Activated T-helper 1 cell treated with anti-CD3 and anti-CD28 coated beads, Interleukin-12 subunit alpha, Interleukin-12 subunit beta, Interleukin-2, Interleukin-4 antibody, amounts not matched to agents 30 ng/mL and 10 ng/mL and 1 ng/mL, durations not matched to agents 14 hours and 24 hours and 36 hours (primary cell): Measurements from ENCODE around the gene CCDC50. TPM values are rescaled to one million over a fixed set of nuclear protein-coding genes. Genes with fewer than 3 reads are reported as not detected.
A peak's percentile ranks its signal among the peaks of the same experiment; 100 is the strongest.

Experiments used
- DNase-seq: peaks from one replicate; pipeline ENCODE4 v3.0.0; 2021; ENCODE audit warnings: low spot score
- H3K27ac Mint-ChIP-seq: one replicate; pipeline ENCODE4 v1.8.0; 2021; ENCODE audit warnings: mild to moderate bottlenecking, mixed read lengths
- H3K27me3 Mint-ChIP-seq: one replicate; pipeline ENCODE4 v1.8.0; 2022; ENCODE audit warnings: mild to moderate bottlenecking, moderate library complexity, mixed read lengths; ENCODE audit not compliant: insufficient read depth
- H3K36me3 Mint-ChIP-seq: one replicate; pipeline ENCODE4 v1.8.0; 2021; ENCODE audit warnings: low read depth, mixed read lengths
- H3K4me1 Mint-ChIP-seq: one replicate; pipeline ENCODE4 v1.8.0; 2021; ENCODE audit warnings: low read depth, mixed read lengths
- H3K4me3 Mint-ChIP-seq: one replicate; pipeline ENCODE4 v1.8.0; 2021; ENCODE audit warnings: mild to moderate bottlenecking, moderate library complexity, mixed read lengths
- H3K9me3 Mint-ChIP-seq: one replicate; pipeline ENCODE4 v1.8.0; 2021; ENCODE audit warnings: mixed read lengths
- intact Hi-C: fragments of 100-400 bp; cut with micrococcal nuclease; formaldehyde crosslinking; loops from one replicate; pipeline ENCODE4 v1.15.1; 2024
- total RNA-seq: library from RNA; stranded (reverse); gene quantifications from 2 replicates; pipeline ENCODE4 v1.2.3, GENCODE V29; 2022

The CCDC50 gene
- total RNA-seq, 1 donor from 2014 or later, result 36.1 TPM

DNA sequence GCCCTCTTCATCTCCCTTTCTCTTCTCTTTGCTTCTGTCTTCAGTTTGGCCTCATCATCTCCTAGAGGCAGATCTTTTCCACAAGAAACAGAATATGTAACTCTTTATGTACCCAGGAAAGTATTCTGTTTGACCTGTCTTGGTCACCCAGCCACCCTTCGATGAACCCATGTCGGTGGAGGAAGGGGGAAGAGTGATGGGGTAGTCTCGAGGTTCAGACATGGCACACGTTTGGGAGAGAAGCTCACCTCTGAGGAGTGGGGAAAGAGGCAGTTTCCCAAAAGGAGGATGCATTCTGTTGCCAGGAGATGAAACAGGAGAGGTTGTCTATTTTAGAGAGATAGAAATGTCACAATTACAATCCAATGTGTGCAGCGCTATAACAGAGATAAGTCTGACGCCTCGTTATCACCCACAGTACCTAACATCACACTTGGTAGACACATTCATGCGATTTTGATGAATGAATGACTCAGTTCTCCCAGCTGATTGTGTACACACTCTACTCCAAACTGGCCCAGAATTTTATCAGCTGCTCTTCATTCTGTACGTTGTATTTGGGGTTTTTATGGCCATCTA is 722 bp upstream of the CCDC50 start:
- intact Hi-C loops, result loop anchor here (2.0 kb wide), 1 partner anchor 84 kb away; no protein-coding TSS in a partner anchor
- peaks cover 29% of the 10 kb centered on the region for H3K4me1 Mint-ChIP-seq
- peaks cover 2% of the 10 kb centered on the region for H3K36me3 Mint-ChIP-seq

DNA sequence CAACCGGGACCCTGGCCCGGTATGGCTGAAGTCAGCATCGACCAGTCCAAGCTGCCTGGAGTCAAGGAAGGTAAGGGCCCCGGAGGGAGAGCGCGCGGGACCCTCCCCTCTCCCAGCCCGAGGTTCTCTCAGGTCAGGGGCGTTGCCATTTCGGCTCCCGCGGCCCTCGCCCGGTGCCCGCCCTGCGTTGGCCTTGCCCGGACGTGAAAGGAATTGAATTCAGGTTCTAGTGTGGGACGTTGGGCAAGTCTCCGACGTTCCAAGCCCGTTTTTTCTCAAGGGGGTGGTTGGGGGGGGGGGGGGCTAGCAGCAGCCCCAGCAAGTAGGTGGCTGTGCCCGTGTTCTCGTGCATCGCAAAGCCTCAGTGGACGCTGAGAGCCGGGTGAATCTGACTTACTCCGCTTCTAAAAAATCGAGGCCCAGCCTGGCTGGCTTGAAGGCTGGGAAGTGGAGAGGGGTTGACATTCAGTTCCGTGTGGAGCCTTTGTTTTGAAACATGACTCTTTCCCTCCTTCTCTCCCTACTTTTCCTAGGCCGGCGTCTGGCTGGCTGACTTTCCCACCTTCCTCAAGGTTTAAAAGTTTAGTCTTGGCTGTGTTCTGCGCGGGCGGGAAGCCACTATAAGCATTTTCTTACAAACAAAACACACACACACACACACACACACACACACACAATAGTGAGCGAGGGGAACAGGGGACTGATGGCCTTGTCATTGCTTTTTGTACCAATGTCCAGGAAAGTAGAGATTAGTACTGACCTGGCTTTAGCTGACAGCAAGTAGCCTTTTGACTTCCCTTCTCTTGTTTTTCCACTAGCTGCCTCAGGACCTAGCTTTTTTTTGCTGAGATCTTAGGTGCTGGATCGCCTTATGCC is 698 bp downstream of the CCDC50 start, which contains the start of gene UTS2B:
Gene UTS2B (minus strand): TSS at position 873 of the 876 bp plus-strand sequence. CDS start 48,337 bp downstream, outside the sequence.
- DNase-seq, result no peak
- Mint-ChIP-seq H3K4me3 (peak within 1 kb of the TSS; percentile 80), H3K9me3 (no peaks in the 10 kb centered on the region), H3K4me1 (peaks cover 39% of the 10 kb centered on the region), H3K36me3 (peaks cover 2% of the 10 kb centered on the region), H3K27me3 (peaks cover 11% of the 10 kb centered on the region), H3K27ac (peak within 1 kb of the TSS; percentile 74)
- intact Hi-C loops, result loop anchor here (1.0 to 10.0 kb wide), 4 partner anchors 8 to 815 kb away; partner anchors contain the start of gene IL1RAP

More for the DNA sequence above, 722 bp upstream of the CCDC50 start:
- no peak for DNase-seq
- Mint-ChIP-seq H3K27ac (peak overlapping the region; percentile 92), H3K4me3 (peak overlapping the region; percentile 85), H3K9me3 (no peaks in the 10 kb centered on the region), H3K27me3 (peaks cover 13% of the 10 kb centered on the region)

DNA sequence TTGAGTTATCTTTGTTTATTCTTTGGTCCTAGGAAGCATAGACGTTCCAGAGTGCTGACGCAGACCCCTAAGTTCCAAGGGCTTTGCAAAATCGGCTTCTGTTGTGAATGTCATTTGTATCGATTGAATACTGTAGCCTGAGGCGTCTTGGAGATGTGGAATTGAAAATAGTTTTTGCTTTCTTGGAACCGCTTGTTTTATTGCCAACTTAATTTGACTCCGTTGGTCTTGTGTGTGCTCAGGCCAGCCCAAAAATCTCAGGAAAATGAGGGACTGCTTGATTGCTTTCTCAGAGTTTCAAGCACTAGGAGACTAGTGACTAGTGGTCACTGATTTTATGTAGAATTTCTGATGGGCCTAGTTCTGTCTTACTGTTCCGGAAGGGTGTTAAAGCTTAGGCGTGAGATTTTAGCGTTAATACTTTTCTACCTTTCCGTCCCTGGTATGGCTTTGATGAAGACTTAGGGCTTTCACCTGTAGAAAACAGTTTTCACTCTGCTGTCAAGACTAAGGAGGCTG is 1.4 kb downstream of the CCDC50 start:
- DNase-seq, result no peak
- Mint-ChIP-seq H3K9me3 (no peaks in the 10 kb centered on the region), H3K36me3 (peaks cover 2% of the 10 kb centered on the region), H3K27me3 (peaks cover 11% of the 10 kb centered on the region), H3K4me1 (peaks cover 39% of the 10 kb centered on the region), H3K4me3 (peak overlapping the region; percentile 80), H3K27ac (peak overlapping the region; percentile 74)
- intact Hi-C loops, result loop anchor here (5.0 to 10.0 kb wide), 2 partner anchors 57 to 816 kb away; partner anchors contain the start of gene IL1RAP

DNA sequence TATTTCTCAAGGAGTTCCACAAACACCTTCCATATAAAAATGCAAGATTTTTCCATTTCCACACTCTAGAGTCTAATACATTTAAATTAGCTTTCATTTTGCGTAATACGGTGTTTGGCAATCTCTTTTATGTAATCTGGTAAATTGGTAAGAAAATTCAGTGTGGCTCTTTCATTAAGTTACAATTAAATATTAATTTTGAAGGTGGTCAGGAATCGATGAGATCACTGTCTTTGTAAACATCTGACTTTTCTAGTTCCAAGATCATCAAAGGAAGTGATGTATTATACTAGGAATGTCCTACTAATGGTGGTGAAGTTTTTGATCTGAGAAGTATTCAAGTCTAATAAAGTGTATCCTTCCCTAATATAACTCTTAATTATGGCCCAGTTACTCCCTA is 2.2 kb downstream of the CCDC50 start:
- peaks cover 2% of the 10 kb centered on the region for H3K36me3 Mint-ChIP-seq
- H3K27ac Mint-ChIP-seq, result no peak overlapping the region
- DNase-seq, result no peak
- intact Hi-C loops, result loop anchor here (5.0 to 10.0 kb wide), 2 partner anchors 56 to 817 kb away; partner anchors contain the start of gene IL1RAP
- H3K4me1 Mint-ChIP-seq, result peaks cover 39% of the 10 kb centered on the region
- H3K4me3 Mint-ChIP-seq, result peak overlapping the region; percentile 80
- peaks cover 11% of the 10 kb centered on the region for H3K27me3 Mint-ChIP-seq
- H3K9me3 Mint-ChIP-seq, result no peaks in the 10 kb centered on the region

DNA sequence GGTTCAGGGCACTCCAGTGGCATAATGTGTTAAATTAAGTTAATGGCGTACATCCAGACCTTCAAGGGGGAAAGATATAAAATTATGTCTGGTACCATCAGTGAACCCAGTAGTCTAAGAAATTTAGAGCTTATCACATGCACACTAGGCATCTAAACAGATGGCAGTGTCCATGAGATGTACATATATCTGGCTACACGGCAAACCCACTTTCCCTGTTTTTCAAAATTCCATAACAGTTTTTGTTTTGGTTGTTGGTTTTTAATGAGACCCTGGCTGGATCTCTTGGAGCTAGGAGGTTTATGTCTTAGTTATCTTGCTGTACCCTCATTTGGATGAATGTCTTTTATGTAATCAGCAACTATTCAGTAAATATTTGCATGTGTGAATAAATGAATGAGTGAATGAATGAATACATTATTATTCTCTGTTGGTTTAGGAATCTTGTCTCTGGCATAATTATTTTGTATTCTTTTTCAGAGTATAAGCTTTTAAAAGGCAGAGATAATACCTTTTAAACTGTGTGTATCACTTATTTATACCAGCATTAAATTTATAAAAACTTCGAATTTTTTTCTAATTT is 4.2 kb downstream of the CCDC50 start:
- Mint-ChIP-seq H3K27me3 (peaks cover 9% of the 10 kb centered on the region), H3K36me3 (peaks cover 2% of the 10 kb centered on the region), H3K4me3 (no peak overlapping the region)

DNA sequence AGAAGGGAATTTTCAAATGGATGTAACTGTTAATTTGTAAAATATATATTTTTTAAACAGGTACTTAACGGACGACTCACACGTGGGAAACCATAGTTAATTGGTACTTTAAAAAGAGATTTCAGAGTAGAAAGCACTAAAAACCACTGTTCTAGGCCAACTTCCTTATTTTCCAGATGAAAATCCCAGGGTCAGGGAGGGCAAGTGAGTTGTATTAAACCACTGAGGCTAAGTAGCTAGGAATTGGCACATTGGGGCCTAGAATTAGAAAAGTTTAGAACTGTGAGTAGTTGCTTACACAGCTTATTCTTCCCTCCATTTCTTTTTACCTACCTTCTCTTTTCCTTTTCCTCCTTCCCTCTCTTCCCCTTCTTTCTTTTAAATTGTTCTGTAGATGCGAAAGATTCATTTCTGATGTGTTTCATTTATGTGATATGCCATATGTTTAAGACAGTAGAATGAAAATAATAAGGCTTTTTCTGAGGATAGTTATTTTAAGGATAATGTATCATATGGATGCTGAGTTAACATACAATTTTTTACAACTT is 5.2 kb downstream of the CCDC50 start:
- H3K27me3 Mint-ChIP-seq, result peaks cover 8% of the 10 kb centered on the region
- peaks cover 40% of the 10 kb centered on the region for H3K4me1 Mint-ChIP-seq
- H3K36me3 Mint-ChIP-seq, result no peaks in the 10 kb centered on the region
- intact Hi-C loops, result loop anchor here (5.0 to 10.0 kb wide), 2 partner anchors 53 to 820 kb away; partner anchors contain the start of gene IL1RAP
- H3K4me3 Mint-ChIP-seq, result no peak overlapping the region
- H3K27ac Mint-ChIP-seq, result peak overlapping the region; percentile 78
- no peaks in the 10 kb centered on the region for H3K9me3 Mint-ChIP-seq
- DNase-seq, result no peak

More for the DNA sequence above, 4.2 kb downstream of the CCDC50 start:
- Mint-ChIP-seq H3K4me1 (peaks cover 45% of the 10 kb centered on the region), H3K9me3 (no peaks in the 10 kb centered on the region), H3K27ac (no peak overlapping the region)
- no peak for DNase-seq
- intact Hi-C loops, result loop anchor here (5.0 to 10.0 kb wide), 2 partner anchors 54 to 819 kb away; partner anchors contain the start of gene IL1RAP

DNA sequence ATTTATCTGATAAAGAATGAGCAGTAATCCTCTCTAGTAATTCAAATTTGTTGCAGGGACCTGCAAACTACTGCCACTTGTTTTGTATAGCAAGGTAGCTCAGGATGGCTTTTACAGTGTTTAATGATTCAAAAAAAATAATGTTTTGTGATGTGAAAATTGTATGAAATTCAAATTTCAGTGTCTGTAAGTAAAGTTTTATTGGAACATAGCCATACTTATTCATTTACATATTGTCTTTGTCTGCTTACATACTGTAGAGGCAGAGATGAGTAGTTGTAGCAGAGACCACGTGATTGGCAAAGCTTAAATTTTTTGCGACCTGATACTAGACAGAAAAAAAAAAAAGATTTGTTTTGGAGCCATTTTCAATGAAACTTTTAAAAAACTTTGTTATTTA is 7.6 kb downstream of the CCDC50 start:
- H3K4me3 Mint-ChIP-seq, result no peak overlapping the region
- peaks cover 27% of the 10 kb centered on the region for H3K4me1 Mint-ChIP-seq
- DNase-seq, result no peak
- H3K27ac Mint-ChIP-seq, result no peak overlapping the region
- intact Hi-C loops, result loop anchor here (5.0 to 10.0 kb wide), 2 partner anchors 40 to 822 kb away; partner anchors contain the start of gene IL1RAP
- H3K9me3 Mint-ChIP-seq, result no peaks in the 10 kb centered on the region
- H3K27me3 Mint-ChIP-seq, result peaks cover 1% of the 10 kb centered on the region
- no peaks in the 10 kb centered on the region for H3K36me3 Mint-ChIP-seq

DNA sequence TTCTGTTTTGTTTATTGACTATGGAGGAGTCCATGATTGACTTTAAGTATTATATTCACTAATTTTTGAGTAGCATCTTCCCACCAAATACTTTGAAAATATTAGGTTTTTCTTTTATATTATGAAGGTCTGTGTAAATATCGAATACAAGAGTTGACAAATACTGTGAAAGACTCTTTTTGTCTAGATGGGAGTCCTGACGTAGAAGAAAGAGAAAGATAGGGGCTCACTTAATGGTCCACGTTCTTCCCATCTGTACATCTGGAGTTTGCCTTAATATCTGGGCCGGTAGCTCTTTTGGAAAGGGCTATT is 8.9 kb downstream of the CCDC50 start:
- Mint-ChIP-seq H3K9me3 (no peaks in the 10 kb centered on the region), H3K4me3 (no peak overlapping the region), H3K27me3 (no peaks in the 10 kb centered on the region), H3K27ac (peak overlapping the region; percentile 40), H3K4me1 (peaks cover 21% of the 10 kb centered on the region), H3K36me3 (no peaks in the 10 kb centered on the region)
- intact Hi-C loops, result loop anchor here (1.0 to 10.0 kb wide), 4 partner anchors 9 to 823 kb away; partner anchors contain the start of genes CCDC50 and IL1RAP
- no peak for DNase-seq

DNA sequence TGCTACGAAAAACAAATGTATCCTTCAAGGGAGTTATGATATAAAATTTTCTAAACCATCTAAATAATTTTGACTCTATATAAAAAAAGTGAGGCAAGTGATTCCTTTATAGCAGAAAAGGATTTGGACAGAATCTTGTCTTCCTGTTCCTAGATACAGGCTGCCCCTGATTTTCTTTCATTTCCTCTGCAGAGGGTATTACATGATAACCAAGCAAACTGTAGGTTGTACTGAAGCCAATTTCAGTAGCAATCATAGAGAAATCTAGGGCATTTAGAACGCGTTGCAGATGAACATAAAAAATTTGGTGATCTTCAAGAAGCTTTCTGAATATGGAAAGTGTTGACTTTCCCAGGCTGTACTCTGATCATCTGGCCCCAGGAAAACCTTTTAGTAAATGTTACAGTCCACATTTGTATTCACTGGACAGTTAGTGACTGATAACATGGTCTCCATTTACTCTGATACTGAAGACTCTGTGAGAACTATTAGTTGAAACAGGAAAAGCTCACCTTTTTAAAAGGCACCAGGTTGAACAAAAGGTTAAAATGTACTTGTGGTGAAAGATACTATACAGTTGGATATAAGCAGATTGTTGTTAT is 10.2 kb downstream of the CCDC50 start:
- H3K27ac Mint-ChIP-seq, result no peak overlapping the region
- DNase-seq, result no peak
- H3K4me3 Mint-ChIP-seq, result no peak overlapping the region
- no peaks in the 10 kb centered on the region for H3K9me3 Mint-ChIP-seq
- no peaks in the 10 kb centered on the region for H3K36me3 Mint-ChIP-seq
- intact Hi-C loops, result loop anchor here (2.0 to 10.0 kb wide), 3 partner anchors 13 to 825 kb away; partner anchors contain the start of gene IL1RAP
- peaks cover 15% of the 10 kb centered on the region for H3K4me1 Mint-ChIP-seq
- no peaks in the 10 kb centered on the region for H3K27me3 Mint-ChIP-seq

DNA sequence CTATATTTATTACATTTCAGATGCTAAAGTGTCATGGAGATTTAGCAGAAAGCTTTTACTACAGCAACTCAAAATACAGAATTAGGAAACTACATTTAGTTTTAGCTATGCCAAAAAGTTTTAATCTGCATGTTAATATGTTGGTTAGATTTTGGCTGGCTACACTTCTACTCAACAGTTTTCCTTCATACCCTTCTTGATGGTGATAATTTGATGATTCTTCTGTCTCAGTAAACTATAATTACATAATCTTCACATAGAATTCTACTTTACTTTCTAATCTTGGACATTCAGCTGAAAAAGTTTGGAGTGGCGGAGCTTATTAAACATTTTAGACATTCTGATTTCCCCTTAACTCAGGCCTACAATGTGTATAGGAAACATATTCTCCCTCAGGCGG is 11.2 kb downstream of the CCDC50 start:
- H3K9me3 Mint-ChIP-seq, result no peaks in the 10 kb centered on the region
- intact Hi-C loops, result no loop called here
- DNase-seq, result no peak
- no peaks in the 10 kb centered on the region for H3K27me3 Mint-ChIP-seq
- no peaks in the 10 kb centered on the region for H3K36me3 Mint-ChIP-seq
- H3K4me3 Mint-ChIP-seq, result no peak overlapping the region
- peaks cover 17% of the 10 kb centered on the region for H3K4me1 Mint-ChIP-seq
- no peak overlapping the region for H3K27ac Mint-ChIP-seq

DNA sequence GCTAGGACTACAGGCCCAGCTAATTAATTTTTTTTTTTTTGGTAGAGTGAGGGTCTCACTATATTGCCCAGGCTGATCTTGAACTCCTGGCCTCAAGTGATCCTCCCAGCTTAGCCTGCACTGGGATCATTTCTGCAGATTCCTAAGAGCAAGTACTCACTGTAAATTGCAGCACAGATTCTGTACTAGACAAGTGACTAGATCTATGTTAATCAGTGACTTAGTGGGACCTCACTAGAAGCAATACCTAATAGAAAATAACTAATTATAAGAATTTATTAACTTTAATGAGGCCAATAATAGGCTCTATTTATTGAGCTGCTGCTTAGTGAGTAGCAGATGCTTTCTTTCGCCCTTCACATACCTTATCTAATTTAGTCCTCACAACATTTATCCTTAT is 11.8 kb downstream of the CCDC50 start:
- Mint-ChIP-seq H3K9me3 (no peaks in the 10 kb centered on the region), H3K27ac (no peak overlapping the region), H3K27me3 (no peaks in the 10 kb centered on the region), H3K36me3 (no peaks in the 10 kb centered on the region), H3K4me3 (no peak overlapping the region), H3K4me1 (peaks cover 19% of the 10 kb centered on the region)
- intact Hi-C loops, result no loop called here
- no peak for DNase-seq

DNA sequence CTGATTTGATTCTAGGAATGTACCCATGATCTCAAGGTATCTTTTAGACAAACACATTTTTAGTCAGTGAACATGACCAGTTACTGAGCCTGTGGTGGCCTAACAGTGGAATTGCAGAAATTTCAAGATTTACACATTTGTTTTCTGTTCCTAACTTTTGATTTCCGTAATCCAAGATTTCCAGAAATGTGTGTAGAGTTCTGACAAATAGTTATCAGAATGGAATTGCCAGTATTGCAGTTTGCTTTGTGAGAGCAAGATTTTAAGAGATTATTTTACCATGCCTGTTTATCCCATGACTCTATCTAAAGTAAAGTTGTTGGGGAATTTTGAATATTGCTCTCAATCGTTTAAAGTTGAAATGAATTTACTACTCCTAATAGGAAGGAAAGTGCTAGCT is 12.8 kb downstream of the CCDC50 start:
- Mint-ChIP-seq H3K27me3 (no peaks in the 10 kb centered on the region), H3K36me3 (no peaks in the 10 kb centered on the region), H3K27ac (no peak overlapping the region), H3K4me3 (no peak overlapping the region), H3K9me3 (no peaks in the 10 kb centered on the region), H3K4me1 (peaks cover 19% of the 10 kb centered on the region)
- DNase-seq, result no peak
- intact Hi-C loops, result no loop called here
